ENCODE results near the gene GRK4. TPM values are rescaled to one million over a fixed set of nuclear protein-coding genes. Genes with fewer than 3 reads are reported as not detected.

Gene GRK4
- total and polyA plus RNA-seq, 4 donors: 1.0 to 2.2 (median 1.8) TPM

GRCh38 chr4:3022112-3022511, 58.7 kb downstream of the GRK4 start:
- Histone ChIP-seq H3K4me3 (ENCODE audit: low read depth in 1 of 3, low read length in 3 of 3) (no peak overlapping the region), H3K27me3 (ENCODE audit: control insufficient read depth in 4 of 4, insufficient read depth in 4 of 4, low read length in 3 of 4) (no peaks in the 10 kb centered on the region), H3K27ac (ENCODE audit: low read depth in 1 of 2, low read length in 2 of 2) (no peak overlapping the region), H3K36me3 (ENCODE audit: control insufficient read depth in 4 of 4, insufficient read depth in 3 of 4, low read depth in 1 of 4, low read length in 3 of 4) (no peaks in the 10 kb centered on the region), H3K4me1 (ENCODE audit: control insufficient read depth in 4 of 4, insufficient read depth in 4 of 4, low read length in 3 of 4) (no peaks in the 10 kb centered on the region), H3K9me3 (ENCODE audit: control insufficient read depth in 4 of 4, low read length in 3 of 4) (no peaks in the 10 kb centered on the region), H3K9ac (ENCODE audit: low read depth in 1 of 2, low read length in 2 of 2) (no peak overlapping the region)
- no peak for DNase-seq (ENCODE audit: low spot score)
- 89% methylated on average over 8 of the region's 8 CpGs for WGBS
- no peak for TF ChIP-seq ZBTB33 (IDR thresholded peaks at IDR 0.05)
- TF ChIP-seq NR2F2 (IDR thresholded peaks at IDR 0.05): no peak
- no peak for TF ChIP-seq CTCF (IDR thresholded peaks at IDR 0.05; ENCODE audit: low read depth, low read length, missing input control)
- no peak for TF ChIP-seq ATF3 (IDR thresholded peaks at IDR 0.05)
- TF ChIP-seq RXRA (IDR thresholded peaks at IDR 0.05): no peak
- TF ChIP-seq YY1 (IDR thresholded peaks at IDR 0.05): no peak
- no peak for TF ChIP-seq REST (IDR thresholded peaks at IDR 0.05)
- TF ChIP-seq HNF4G (IDR thresholded peaks at IDR 0.05): no peak
- no peak for TF ChIP-seq FOXA1 (IDR thresholded peaks at IDR 0.05)
- TF ChIP-seq FOXA2 (IDR thresholded peaks at IDR 0.05): no peak
- no peak for TF ChIP-seq GABPA (IDR thresholded peaks at IDR 0.05 in 1 of 2, conservative IDR thresholded peaks at IDR 0.05 in 1 of 2)
- TF ChIP-seq HNF4A (conservative IDR thresholded peaks at IDR 0.05): no peak
- TF ChIP-seq JUND (IDR thresholded peaks at IDR 0.05): no peak
- no peak for TF ChIP-seq EGR1 (IDR thresholded peaks at IDR 0.05; ENCODE audit: low read depth in 2 of 2)
- no peak for TF ChIP-seq SP1 (IDR thresholded peaks at IDR 0.05)
- TF ChIP-seq TAF1 (conservative IDR thresholded peaks at IDR 0.05): no peak
- no peak for TF ChIP-seq MAX (IDR thresholded peaks at IDR 0.05)
- TF ChIP-seq RAD21 (IDR thresholded peaks at IDR 0.05): no peak

Measured in liver (tissue), 9 donors.